IMR-90 (cell line): ENCODE measurements around the gene NDUFB7. TPM values are rescaled to one million over a fixed set of nuclear protein-coding genes. Genes with fewer than 3 reads are reported as not detected.

Source experiments
- ATAC-seq: fragments of 200-7000 bp; cut with Tn5 transposase; 2 replicates; pipeline ENCODE4 v1.9.1; 2020; ENCODE audit warnings: low read depth, mild to moderate bottlenecking, moderate library complexity
- BruUV-seq: library from RNA; stranded (reverse); fragments of 400-500 nt; replicated peaks from 2 replicates; lab custom pipeline; 2021; lab: Mats Ljungman, UMichigan
- CTCF ChIA-PET: fragments of 300-600 bp; formaldehyde crosslinking; extraction: SDS; loops from one replicate; lab custom pipeline; 2021; ENCODE audit warnings: antibody characterized with exemption; lab: Yijun Ruan, JAX
- POLR2A ChIA-PET: fragments of 300-600 bp; sonication (Branson Sonifier 250); formaldehyde crosslinking; loops from one replicate; lab custom pipeline; 2022; ENCODE audit warnings: antibody characterized with exemption; ENCODE audit not compliant: unreplicated experiment; lab: Charles Lee
- DNase-seq: peaks from one replicate; pipeline ENCODE4 v3.0.0; 2013
- H2AFZ ChIP-seq: replicated peaks from 2 replicates; pipeline ENCODE3; 2013; ENCODE audit warnings: low read length, mild to moderate bottlenecking; ENCODE audit not compliant: poor library complexity
- H2AK5ac ChIP-seq: 2 replicates; pipeline ENCODE4 v1.6.1; 2013; ENCODE audit warnings: low read depth, low read length, inconsistent platforms
- H2AK9ac ChIP-seq: replicated peaks from 2 replicates; pipeline ENCODE3; 2013; ENCODE audit warnings: mild to moderate bottlenecking, low read depth, low read length, moderate library complexity; ENCODE audit not compliant: poor library complexity
- H2BK120ac ChIP-seq: 2 replicates; pipeline ENCODE4 v1.6.1; 2013; ENCODE audit warnings: low read depth, low read length, inconsistent platforms
- H2BK15ac ChIP-seq: 3 replicates; pipeline ENCODE4 v1.6.1; 2013; ENCODE audit warnings: low read depth, low read length, inconsistent platforms
- H2BK20ac ChIP-seq: 2 replicates; pipeline ENCODE4 v1.6.1; 2013; ENCODE audit warnings: low read depth, mild to moderate bottlenecking, inconsistent platforms, low read length, moderate library complexity
- H2BK5ac ChIP-seq: 2 replicates; pipeline ENCODE4 v1.6.1; 2013; ENCODE audit warnings: mild to moderate bottlenecking, low read depth, low read length, inconsistent platforms; ENCODE audit not compliant: poor library complexity, severe bottlenecking
- H3K14ac ChIP-seq: replicated peaks from 2 replicates; pipeline ENCODE4 v1.6.1; 2013; ENCODE audit warnings: low read depth, low read length, inconsistent platforms
- H3K18ac ChIP-seq: 2 replicates; pipeline ENCODE4 v1.6.1; 2013; ENCODE audit warnings: low read depth, low read length, control low read depth
- H3K23ac ChIP-seq: 2 replicates; pipeline ENCODE4 v1.6.1; 2013; ENCODE audit warnings: low read depth, low read length, inconsistent platforms
- H3K27ac ChIP-seq: 2 replicates; pipeline ENCODE4 v1.5.1; 2013; ENCODE audit warnings: mild to moderate bottlenecking, control low read depth, low read length; ENCODE audit not compliant: insufficient read depth
- H3K27me3 ChIP-seq: 2 replicates; pipeline ENCODE4 v1.6.1; 2013; ENCODE audit warnings: low read length; ENCODE audit not compliant: control insufficient read depth, insufficient read depth
- H3K36me3 ChIP-seq: 2 replicates; pipeline ENCODE4 v1.6.1; 2013; ENCODE audit warnings: low read length, mixed read lengths; ENCODE audit not compliant: control insufficient read depth, insufficient read depth
- H3K4ac ChIP-seq: 2 replicates; pipeline ENCODE4 v1.6.1; 2013; ENCODE audit warnings: low read depth, low read length, inconsistent platforms
- H3K4me1 ChIP-seq: 2 replicates; pipeline ENCODE4 v1.6.1; 2013; ENCODE audit warnings: low read length, mixed read lengths; ENCODE audit not compliant: control insufficient read depth, insufficient read depth
- H3K4me2 ChIP-seq: 2 replicates; pipeline ENCODE4 v1.6.1; 2013; ENCODE audit warnings: low read depth, mild to moderate bottlenecking, control low read depth, low read length, moderate library complexity
- H3K4me3 ChIP-seq: 2 replicates; pipeline ENCODE4 v1.5.1; 2013; ENCODE audit warnings: low read depth, mild to moderate bottlenecking, control low read depth, low read length, moderate library complexity; ENCODE audit not compliant: insufficient read depth
- H3K56ac ChIP-seq: 2 replicates; pipeline ENCODE4 v1.6.1; 2013; ENCODE audit warnings: low read length, inconsistent platforms; ENCODE audit not compliant: insufficient read depth; ENCODE audit errors: extremely low read depth
- H3K79me1 ChIP-seq, 2 experiments: 2 replicates each; pipeline ENCODE4 v1.6.1; 2013; ENCODE audit warnings: low read length in 2 of 2, inconsistent platforms in 1 of 2, low read depth in 1 of 2
- H3K9ac ChIP-seq: 2 replicates; pipeline ENCODE4 v1.6.1; 2013; ENCODE audit warnings: low read depth, low read length, control low read depth
- H3K9me1 ChIP-seq: 2 replicates; pipeline ENCODE4 v1.6.1; 2013; ENCODE audit warnings: low read length, inconsistent platforms; ENCODE audit not compliant: insufficient read depth
- H3K9me3 ChIP-seq: 2 replicates; pipeline ENCODE4 v1.6.1; 2013; ENCODE audit warnings: low read length; ENCODE audit not compliant: control insufficient read depth, insufficient read depth
- H4K20me1 ChIP-seq: 2 replicates; pipeline ENCODE4 v1.6.1; 2013; ENCODE audit warnings: low read length, inconsistent platforms; ENCODE audit not compliant: insufficient read depth
- H4K5ac ChIP-seq: 2 replicates; pipeline ENCODE4 v1.6.1; 2013; ENCODE audit warnings: mild to moderate bottlenecking, low read depth, low read length, control low read depth
- H4K8ac ChIP-seq, 2 experiments: 2 replicates each; pipeline ENCODE4 v1.6.1; 2013; ENCODE audit warnings: low read depth in 2 of 2, low read length in 2 of 2, control low read depth in 1 of 2, inconsistent platforms in 1 of 2
- H4K91ac ChIP-seq: 2 replicates; pipeline ENCODE4 v1.6.1; 2013; ENCODE audit warnings: low read depth, low read length, inconsistent platforms; ENCODE audit not compliant: insufficient read depth
- MXI1 ChIP-seq: IDR thresholded peaks from 2 replicates; pipeline ENCODE4 v1.6.1; 2012; ENCODE audit warnings: low read depth, mild to moderate bottlenecking, low read length, moderate library complexity, borderline replicate concordance
- WGBS, 2 experiments: methylation state at CpG; one replicate each; pipeline versions ENCODE4 v1.1.5 to v1.1.7; 2013; ENCODE audit warnings: missing lambda C conversion rate in 2 of 2; ENCODE audit not compliant: insufficient read length in 1 of 2; ENCODE audit errors: extremely low coverage in 2 of 2; 5-methylcytosine and 5-hydroxymethylcytosine counted together
- dilution Hi-C: fragments of 300-500 bp; cut with HindIII; formaldehyde crosslinking; loops from one replicate; pipeline ENCODE4 v1.14.3; 2018; ENCODE audit warnings: low sequenced_read_pairs; ENCODE audit not compliant: unreplicated experiment
- in situ Hi-C: fragments of 300-500 bp; cut with MboI; formaldehyde crosslinking; loops from 3 replicates; pipeline ENCODE4 v1.14.3; 2019; ENCODE audit warnings: low sequenced_read_pairs, inconsistent platforms, mixed read lengths
- intact Hi-C: fragments of 100-400 bp; cut with micrococcal nuclease; formaldehyde crosslinking; loops from 2 replicates; pipeline ENCODE4 v1.10.0; 2022
- polyA plus RNA-seq, 3 experiments: library from polyadenylated mRNA; depleted of rRNA; stranded (reverse); fragments of >200 nt; gene quantifications; 2 replicates each; pipeline ENCODE4 v1.2.3, GENCODE V29; 2012; ENCODE audit warnings: low replicate concordance in 1 of 3
- total RNA-seq: library from RNA; depleted of rRNA; stranded (reverse); fragments of >200 nt; gene quantifications from 2 replicates; pipeline ENCODE4 v1.2.3, GENCODE V29; 2012

NDUFB7 gene
- total and polyA plus RNA-seq, 2 of the 4 experiments (the other 2 are of a cell fraction), result 436 to 523 TPM

GRCh38 chr19:14560776-14561108 lies 11.1 kb downstream of the NDUFB7 start:
- in situ Hi-C loops, result loop anchor here (25.0 kb wide), 1 partner anchor 877 kb away; the partner anchor contains the start of gene WIZ
- H2AK5ac ChIP-seq, result no peak overlapping the region
- dilution Hi-C loops, result no loop called here
- H3K79me1 ChIP-seq, result peaks cover 10 to 38% of the 10 kb centered on the region in 2 experiments
- H2BK15ac ChIP-seq, result no peak overlapping the region
- no peak overlapping the region for H4K5ac ChIP-seq
- H3K9ac ChIP-seq, result no peak overlapping the region
- no peak overlapping the region for H2BK120ac ChIP-seq
- H3K23ac ChIP-seq, result no peak overlapping the region
- peaks cover 5% of the 10 kb centered on the region for H3K9me1 ChIP-seq
- H3K27me3 ChIP-seq, result no peaks in the 10 kb centered on the region
- no peak overlapping the region for H2BK5ac ChIP-seq
- H3K9me3 ChIP-seq, result no peaks in the 10 kb centered on the region
- H4K8ac ChIP-seq, result no peak overlapping the region
- DNase-seq (no peak), ATAC-seq (no peak)
- BruUV-seq, result no TSS peak
- H2AFZ ChIP-seq, result no peak overlapping the region
- H4K91ac ChIP-seq, result no peak overlapping the region
- peak overlapping the region; percentile 29 for H2AK9ac ChIP-seq
- H3K56ac ChIP-seq, result no peak overlapping the region
- no peak overlapping the region for H3K4me2 ChIP-seq
- H3K36me3 ChIP-seq, result peaks cover 9% of the 10 kb centered on the region; the same call in 1 of the 2 replicates
- no peak overlapping the region for H3K14ac ChIP-seq
- intact Hi-C loops, result no loop called here
- no peak overlapping the region for H3K27ac ChIP-seq
- no peak overlapping the region for H2BK20ac ChIP-seq
- H3K4ac ChIP-seq, result no peak overlapping the region; the same call in 1 of the 2 replicates
- POLR2A ChIA-PET, result no interaction called here
- TF ChIP-seq MXI1, result no peak
- H4K20me1 ChIP-seq, result peaks cover 10% of the 10 kb centered on the region
- no peak overlapping the region for H3K18ac ChIP-seq
- peaks cover 8% of the 10 kb centered on the region; the same call in 1 of the 2 replicates for H3K4me1 ChIP-seq
- H3K4me3 ChIP-seq, result no peak overlapping the region
- 100% methylated on average over 5 of the region's 6 CpGs; no CpG with 5 or more reads in 1 of the 2 experiments for WGBS, 2 experiments
- CTCF ChIA-PET, result no interaction called here
